Stomach (tissue), 4 donors: Measurements from ENCODE around the gene EIF4EBP2.

Experiments
- POLR2A ChIP-seq, 4 donors: fragments of 450-650 bp; IDR thresholded peaks; one replicate each; pipeline ENCODE4 v1.6.1; 2016; ENCODE audit warnings: antibody characterized with exemption in 4 of 4, control low read depth in 2 of 4, mild to moderate bottlenecking in 1 of 4, moderate library complexity in 1 of 4
- TF ChIP-seq, protein P1 (sequence below), 7 experiments: fragments of 450-650 bp in 4 of 7; fragments of 200-600 bp in 3 of 7; sonication (generic) in 3 of 7; IDR thresholded peaks; one replicate each; pipeline ENCODE4 v1.5.1; 2016 to 2019; ENCODE audit warnings: antibody characterized with exemption in 7 of 7, control low read depth in 2 of 7, mild to moderate bottlenecking in 1 of 7

DNA sequence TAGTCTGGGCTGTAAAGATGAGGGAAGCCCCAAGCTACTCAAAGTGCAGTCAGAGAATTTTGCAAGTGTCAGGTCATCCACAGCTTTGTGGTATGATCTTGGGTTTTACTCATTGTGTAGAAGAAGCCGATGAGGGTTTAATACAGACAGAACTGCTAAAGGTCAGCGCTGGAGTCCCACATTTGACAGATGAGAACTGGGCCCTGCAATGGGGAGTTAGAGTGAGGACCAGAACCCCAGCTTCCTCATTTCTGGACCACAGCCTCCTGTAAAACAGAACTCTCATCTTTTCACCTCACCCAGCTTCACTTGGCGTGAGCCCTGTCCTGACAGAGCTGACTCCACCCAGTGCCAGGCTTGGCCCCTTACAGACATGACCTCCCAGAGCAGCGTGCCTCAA is 41.6 kb upstream of the EIF4EBP2 start:
- TF ChIP-seq POLR2A (IDR thresholded peaks at IDR 0.05), result no peak
- TF ChIP-seq, protein P1, sequence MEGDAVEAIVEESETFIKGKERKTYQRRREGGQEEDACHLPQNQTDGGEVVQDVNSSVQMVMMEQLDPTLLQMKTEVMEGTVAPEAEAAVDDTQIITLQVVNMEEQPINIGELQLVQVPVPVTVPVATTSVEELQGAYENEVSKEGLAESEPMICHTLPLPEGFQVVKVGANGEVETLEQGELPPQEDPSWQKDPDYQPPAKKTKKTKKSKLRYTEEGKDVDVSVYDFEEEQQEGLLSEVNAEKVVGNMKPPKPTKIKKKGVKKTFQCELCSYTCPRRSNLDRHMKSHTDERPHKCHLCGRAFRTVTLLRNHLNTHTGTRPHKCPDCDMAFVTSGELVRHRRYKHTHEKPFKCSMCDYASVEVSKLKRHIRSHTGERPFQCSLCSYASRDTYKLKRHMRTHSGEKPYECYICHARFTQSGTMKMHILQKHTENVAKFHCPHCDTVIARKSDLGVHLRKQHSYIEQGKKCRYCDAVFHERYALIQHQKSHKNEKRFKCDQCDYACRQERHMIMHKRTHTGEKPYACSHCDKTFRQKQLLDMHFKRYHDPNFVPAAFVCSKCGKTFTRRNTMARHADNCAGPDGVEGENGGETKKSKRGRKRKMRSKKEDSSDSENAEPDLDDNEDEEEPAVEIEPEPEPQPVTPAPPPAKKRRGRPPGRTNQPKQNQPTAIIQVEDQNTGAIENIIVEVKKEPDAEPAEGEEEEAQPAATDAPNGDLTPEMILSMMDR (IDR thresholded peaks at IDR 0.05), result no peak
